Vagina (tissue), 2 donors: ENCODE measurements around the gene TTLL11. TPM values are rescaled to one million over a fixed set of nuclear protein-coding genes. Genes with fewer than 3 reads are reported as not detected.

Source experiments
- DNase-seq, 2 donors: peaks; one replicate each; pipeline ENCODE4 v3.0.0-alpha.2; 2017; ENCODE audit errors: extremely low spot score in 2 of 2
- H3K27ac ChIP-seq: fragments of 200-600 bp; sonication (generic); one replicate; pipeline ENCODE4 v1.5.1; 2019
- H3K27me3 ChIP-seq: fragments of 200-600 bp; sonication (generic); one replicate; pipeline ENCODE4 v1.5.1; 2019
- H3K36me3 ChIP-seq, 2 donors: fragments of 200-600 bp; sonication (generic); one replicate each; pipeline ENCODE4 v1.5.1; 2017 to 2019
- H3K4me1 ChIP-seq: fragments of 200-600 bp; sonication (generic); one replicate; pipeline ENCODE4 v1.5.1; 2019
- H3K4me3 ChIP-seq, 2 donors: fragments of 200-600 bp; sonication (generic); 1 replicate in 1 of 2; 2 replicates in 1 of 2; pipeline ENCODE4 v1.5.1; 2016 to 2019
- H3K9me3 ChIP-seq: fragments of 200-600 bp; sonication (generic); one replicate; pipeline ENCODE4 v1.5.1; 2019
- CTCF ChIP-seq, 3 experiments: fragments of 450-650 bp in 2 of 3; fragments of 200-600 bp in 1 of 3; sonication (generic) in 1 of 3; IDR thresholded peaks; one replicate each; pipeline ENCODE4 v1.5.1; 2017 to 2019; ENCODE audit warnings: antibody characterized with exemption in 3 of 3, mild to moderate bottlenecking in 2 of 3, moderate library complexity in 2 of 3
- POLR2A ChIP-seq, 2 donors: fragments of 450-650 bp; IDR thresholded peaks; one replicate each; pipeline ENCODE4 v1.6.1; 2017; ENCODE audit warnings: antibody characterized with exemption in 2 of 2, mild to moderate bottlenecking in 2 of 2, moderate library complexity in 2 of 2
- POLR2AphosphoS5 ChIP-seq, 2 donors: sonication (generic); formaldehyde crosslinking; IDR thresholded peaks; one replicate each; pipeline ENCODE4 v1.9.0; 2017; ENCODE audit warnings: antibody characterized with exemption in 2 of 2, mild to moderate bottlenecking in 2 of 2, low read depth in 1 of 2; ENCODE audit not compliant: insufficient read depth in 1 of 2
- intact Hi-C: fragments of 100-400 bp; cut with DNase I; formaldehyde crosslinking; loops from one replicate; pipeline ENCODE4 v1.15.1; 2023
- total RNA-seq: library from RNA; depleted of rRNA; stranded (reverse); fragments of >200 nt; gene quantifications from one replicate; pipeline ENCODE4 v1.2.3, GENCODE V29; 2016

The TTLL11 gene
- total RNA-seq, 1 donor from 2014 or later: 11.0 TPM

- TF ChIP-seq POLR2A (IDR thresholded peaks at IDR 0.05): no peak
- no peak for TF ChIP-seq CTCF (IDR thresholded peaks at IDR 0.05)
- no peak for TF ChIP-seq POLR2AphosphoS5 (IDR thresholded peaks at IDR 0.05; ENCODE audit: insufficient read depth in 1 of 2, low read depth in 1 of 2)
Observed at GRCh38 chr9:122036408-122036807, 56.7 kb downstream of the TTLL11 start.

GRCh38 chr9:122033775-122034373, 59.2 kb downstream of the TTLL11 start:
- no peak for DNase-seq
- Histone ChIP-seq H3K9me3 (no peaks in the 10 kb centered on the region), H3K27ac (peak overlapping the region; percentile 17), H3K36me3 (no peaks in the 10 kb centered on the region), H3K4me1 (peaks cover 20% of the 10 kb centered on the region), H3K4me3 (no peak overlapping the region), H3K27me3 (no peaks in the 10 kb centered on the region)
- intact Hi-C loops: loop anchor here (5.0 kb wide), 1 partner anchor 793 kb away; the partner anchor contains the start of gene PDCL
- no peak for TF ChIP-seq POLR2A (IDR thresholded peaks at IDR 0.05)
- TF ChIP-seq CTCF (IDR thresholded peaks at IDR 0.05): no peak
- TF ChIP-seq POLR2AphosphoS5 (IDR thresholded peaks at IDR 0.05; ENCODE audit: insufficient read depth in 1 of 2, low read depth in 1 of 2): no peak

More at GRCh38 chr9:122036408-122036807, 56.7 kb downstream of the TTLL11 start:
- Histone ChIP-seq H3K27ac (no peak overlapping the region), H3K4me1 (peaks cover 18% of the 10 kb centered on the region), H3K27me3 (no peaks in the 10 kb centered on the region), H3K9me3 (no peaks in the 10 kb centered on the region), H3K36me3 (no peaks in the 10 kb centered on the region), H3K4me3 (no peak overlapping the region)
- intact Hi-C loops: no loop called here
- no peak for DNase-seq

- Histone ChIP-seq H3K9me3 (peaks cover 6% of the 10 kb centered on the region), H3K27ac (no peak overlapping the region), H3K4me3 (no peak overlapping the region), H3K4me1 (peaks cover 20% of the 10 kb centered on the region), H3K36me3 (no peaks in the 10 kb centered on the region), H3K27me3 (no peaks in the 10 kb centered on the region)
- DNase-seq: no peak
- no peak for TF ChIP-seq POLR2AphosphoS5 (IDR thresholded peaks at IDR 0.05; ENCODE audit: insufficient read depth in 1 of 2, low read depth in 1 of 2)
- no peak for TF ChIP-seq POLR2A (IDR thresholded peaks at IDR 0.05)
- no peak for TF ChIP-seq CTCF (IDR thresholded peaks at IDR 0.05)
- intact Hi-C loops: loop anchor here (5.0 kb wide), 1 partner anchor 795 kb away; the partner anchor contains the start of gene PDCL
Observed at GRCh38 chr9:122032346-122032745, 60.8 kb downstream of the TTLL11 start.

- peaks cover 20% of the 10 kb centered on the region for H3K4me1 ChIP-seq
- no peaks in the 10 kb centered on the region for H3K27me3 ChIP-seq
- TF ChIP-seq POLR2A (IDR thresholded peaks at IDR 0.05) (no peak), CTCF (IDR thresholded peaks at IDR 0.05) (no peak), POLR2AphosphoS5 (IDR thresholded peaks at IDR 0.05; ENCODE audit: insufficient read depth in 1 of 2, low read depth in 1 of 2) (no peak)
- intact Hi-C loops: loop anchor here (5.0 kb wide), 1 partner anchor 796 kb away; the partner anchor contains the start of gene PDCL
- DNase-seq: no peak
- no peaks in the 10 kb centered on the region for H3K36me3 ChIP-seq
- no peak overlapping the region for H3K4me3 ChIP-seq
- H3K27ac ChIP-seq: no peak overlapping the region
- H3K9me3 ChIP-seq: peaks cover 6% of the 10 kb centered on the region
Observed at GRCh38 chr9:122031776-122032175, 61.3 kb downstream of the TTLL11 start.

- peaks cover 20% of the 10 kb centered on the region for H3K4me1 ChIP-seq
- no peaks in the 10 kb centered on the region for H3K27me3 ChIP-seq
- H3K9me3 ChIP-seq: peaks cover 6% of the 10 kb centered on the region
- no peak overlapping the region for H3K4me3 ChIP-seq
- TF ChIP-seq POLR2AphosphoS5 (IDR thresholded peaks at IDR 0.05; ENCODE audit: insufficient read depth in 1 of 2, low read depth in 1 of 2) (no peak), POLR2A (IDR thresholded peaks at IDR 0.05) (no peak), CTCF (IDR thresholded peaks at IDR 0.05) (no peak)
- no peak overlapping the region for H3K27ac ChIP-seq
- DNase-seq: no peak
- intact Hi-C loops: loop anchor here (5.0 kb wide), 1 partner anchor 796 kb away; the partner anchor contains the start of gene PDCL
- H3K36me3 ChIP-seq: no peaks in the 10 kb centered on the region
Observed at GRCh38 chr9:122031157-122031556, 62.0 kb downstream of the TTLL11 start.
